ENCODE data around the gene SLC35B3.
"Not testable (repeated sequence)": the region's sequence is repeated elsewhere in the genome, so short reads cannot be mapped to it uniquely, and the experiment has no call there.

Gene SLC35B3

GRCh38 chr6:8439601-8440268 lies 4.4 kb upstream of the SLC35B3 start:
- Histone ChIP-seq H3K4me3 (ENCODE audit: low read length) (no peak overlapping the region), H3K4me1 (ENCODE audit: control insufficient read depth, insufficient read depth, low read length) (no peaks in the 10 kb centered on the region), H3K27ac (ENCODE audit: low read depth, low read length) (no peak overlapping the region), H3K36me3 (ENCODE audit: control insufficient read depth, insufficient read depth, low read length) (no peaks in the 10 kb centered on the region), H3K9ac (ENCODE audit: low read length) (no peak overlapping the region), H3K27me3 (ENCODE audit: control insufficient read depth, insufficient read depth, low read length) (no peaks in the 10 kb centered on the region)

DNA sequence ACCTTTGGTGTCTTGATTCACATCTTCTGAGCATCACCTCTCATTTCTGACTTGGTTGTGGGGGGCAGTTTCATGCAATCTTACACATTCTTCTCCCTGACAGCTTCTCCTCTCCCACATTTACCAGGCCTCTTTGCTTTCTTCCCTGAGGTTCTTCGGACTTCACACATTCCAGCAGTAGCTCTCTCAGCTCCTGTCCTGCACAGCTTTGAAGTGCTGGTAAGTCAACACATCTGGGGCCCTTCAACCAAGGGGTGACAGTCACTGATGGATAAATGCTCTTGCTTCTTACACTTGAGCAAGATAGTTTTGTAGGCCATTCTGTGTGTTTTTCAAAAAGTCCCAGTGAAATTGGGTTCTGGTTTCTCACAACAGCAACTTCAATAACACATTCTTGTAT lies 2.5 kb upstream of the SLC35B3 start:
- peaks cover 3% of the 10 kb centered on the region for H3K4me1 ChIP-seq (ENCODE audit: control insufficient read depth, insufficient read depth, low read length)
- no peak overlapping the region for H3K27ac ChIP-seq (ENCODE audit: low read depth, low read length)
- H3K27me3 ChIP-seq (ENCODE audit: control insufficient read depth, insufficient read depth, low read length): no peaks in the 10 kb centered on the region
- H3K36me3 ChIP-seq (ENCODE audit: control insufficient read depth, insufficient read depth, low read length): no peaks in the 10 kb centered on the region
- no peak overlapping the region for H3K4me3 ChIP-seq (ENCODE audit: low read length)
- H3K9ac ChIP-seq (ENCODE audit: low read length): no peak overlapping the region

DNA sequence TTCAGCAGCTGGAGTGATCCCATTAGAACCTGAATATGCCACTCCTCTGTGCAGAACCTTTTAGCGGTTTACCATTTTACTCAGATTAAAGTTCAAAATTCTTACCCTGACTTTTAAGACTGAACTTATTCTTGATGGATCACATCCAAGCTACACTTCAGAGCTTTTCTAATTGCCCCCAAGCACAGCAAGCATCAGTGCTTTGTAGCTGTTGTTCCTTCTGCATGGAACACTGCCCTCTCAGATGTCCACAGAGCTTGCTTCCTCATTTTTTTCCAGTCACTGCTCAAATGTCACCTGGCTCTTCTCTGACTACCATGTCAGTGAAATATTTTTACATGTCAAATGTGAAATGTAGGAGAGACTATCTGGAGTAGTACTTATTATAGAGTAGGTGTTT lies 1.6 kb upstream of the SLC35B3 start:
- no peak overlapping the region for H3K4me3 ChIP-seq (ENCODE audit: low read length)
- no peak overlapping the region for H3K27ac ChIP-seq (ENCODE audit: low read depth, low read length)
- peaks cover 3% of the 10 kb centered on the region for H3K4me1 ChIP-seq (ENCODE audit: control insufficient read depth, insufficient read depth, low read length)
- H3K27me3 ChIP-seq (ENCODE audit: control insufficient read depth, insufficient read depth, low read length): no peaks in the 10 kb centered on the region
- no peak overlapping the region for H3K9ac ChIP-seq (ENCODE audit: low read length)
- no peaks in the 10 kb centered on the region for H3K36me3 ChIP-seq (ENCODE audit: control insufficient read depth, insufficient read depth, low read length)

- H3K27ac ChIP-seq (ENCODE audit: low read depth, low read length): peak overlapping the region; percentile 81
- H3K9ac ChIP-seq (ENCODE audit: low read length): peak overlapping the region; percentile 83
- no peaks in the 10 kb centered on the region for H3K36me3 ChIP-seq (ENCODE audit: control insufficient read depth, insufficient read depth, low read length)
- H3K27me3 ChIP-seq (ENCODE audit: control insufficient read depth, insufficient read depth, low read length): no peaks in the 10 kb centered on the region
- H3K4me3 ChIP-seq (ENCODE audit: low read length): peak overlapping the region; percentile 90
- peaks cover 3% of the 10 kb centered on the region for H3K4me1 ChIP-seq (ENCODE audit: control insufficient read depth, insufficient read depth, low read length)
These were observed 462 bp upstream of the SLC35B3 start for GRCh38 chr6:8435845-8436168.

- peak overlapping the region; percentile 81 for H3K27ac ChIP-seq (ENCODE audit: low read depth, low read length)
- H3K9ac ChIP-seq (ENCODE audit: low read length): peak overlapping the region; percentile 91
- H3K4me1 ChIP-seq (ENCODE audit: control insufficient read depth, insufficient read depth, low read length): peaks cover 3% of the 10 kb centered on the region
- H3K4me3 ChIP-seq (ENCODE audit: low read length): peak overlapping the region; percentile 90
- H3K36me3 ChIP-seq (ENCODE audit: control insufficient read depth, insufficient read depth, low read length): no peaks in the 10 kb centered on the region
- no peaks in the 10 kb centered on the region for H3K27me3 ChIP-seq (ENCODE audit: control insufficient read depth, insufficient read depth, low read length)
These were observed 635 bp downstream of the SLC35B3 start for GRCh38 chr6:8434727-8435092.

DNA sequence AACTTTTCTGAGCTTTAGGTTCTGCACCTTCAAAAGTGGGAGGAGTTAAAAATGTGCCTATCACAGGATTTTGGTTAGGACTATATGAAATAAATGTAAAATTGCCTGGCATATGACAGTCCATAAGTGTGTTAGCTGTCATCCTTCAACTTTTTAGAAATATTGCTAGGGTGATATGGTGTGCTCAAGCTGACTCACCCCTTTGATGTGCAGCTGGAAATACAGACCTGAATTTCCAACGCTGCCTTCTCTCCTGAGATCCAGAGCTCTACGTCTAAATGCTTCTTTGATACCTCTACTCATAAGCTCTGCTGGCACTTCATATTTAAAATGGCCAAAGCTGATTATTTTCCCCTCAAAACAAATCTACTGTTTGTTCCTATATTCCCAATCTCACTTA lies 2.7 kb downstream of the SLC35B3 start:
- Histone ChIP-seq H3K27me3 (ENCODE audit: control insufficient read depth, insufficient read depth, low read length) (no peaks in the 10 kb centered on the region), H3K36me3 (ENCODE audit: control insufficient read depth, insufficient read depth, low read length) (no peaks in the 10 kb centered on the region), H3K9ac (ENCODE audit: low read length) (no peak overlapping the region), H3K4me3 (ENCODE audit: low read length) (no peak overlapping the region), H3K27ac (ENCODE audit: low read depth, low read length) (no peak overlapping the region), H3K4me1 (ENCODE audit: control insufficient read depth, insufficient read depth, low read length) (peaks cover 3% of the 10 kb centered on the region)

DNA sequence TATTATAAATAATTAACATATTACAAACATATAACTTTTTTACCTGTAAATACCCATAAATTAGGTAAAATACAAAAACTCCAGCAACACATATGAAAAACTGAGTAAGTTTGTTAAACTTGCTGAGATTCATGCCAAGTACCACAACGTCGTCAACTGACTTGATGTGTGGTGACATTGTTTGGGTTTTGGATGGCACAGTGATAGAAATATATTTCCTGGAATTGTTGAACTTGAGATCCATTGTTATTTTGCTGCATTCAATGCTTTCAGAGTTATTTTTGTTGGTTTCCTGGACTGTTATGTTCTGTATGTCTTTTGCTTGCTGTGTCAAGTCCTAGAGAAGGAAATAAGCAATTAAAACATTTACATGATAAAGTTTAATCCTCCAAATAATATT lies 5.5 kb downstream of the SLC35B3 start:
- Histone ChIP-seq H3K9ac (ENCODE audit: low read length) (no peak overlapping the region), H3K27me3 (ENCODE audit: control insufficient read depth, insufficient read depth, low read length) (no peaks in the 10 kb centered on the region), H3K36me3 (ENCODE audit: control insufficient read depth, insufficient read depth, low read length) (no peaks in the 10 kb centered on the region), H3K4me1 (ENCODE audit: control insufficient read depth, insufficient read depth, low read length) (peaks cover 3% of the 10 kb centered on the region), H3K4me3 (ENCODE audit: low read length) (no peak overlapping the region), H3K27ac (ENCODE audit: low read depth, low read length) (no peak overlapping the region)

DNA sequence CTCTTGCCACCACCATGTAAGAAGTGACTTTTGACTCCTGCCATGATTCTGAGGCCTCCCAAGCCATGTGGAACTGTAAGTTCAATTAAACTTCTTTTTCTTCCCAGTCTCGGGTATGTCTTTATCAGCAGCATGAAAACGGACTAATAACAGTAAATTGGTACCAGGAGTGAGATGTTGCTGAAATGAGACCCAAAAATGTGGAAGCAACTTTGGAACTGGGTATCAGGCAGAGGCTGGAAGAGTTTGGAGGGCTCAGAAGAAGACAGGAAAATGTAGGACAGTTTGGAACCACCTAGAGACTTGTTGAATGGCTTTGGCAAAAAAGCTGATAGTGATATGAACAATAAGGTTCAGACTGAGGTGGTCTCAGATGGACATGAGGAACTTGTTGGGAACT lies 8.8 kb downstream of the SLC35B3 start:
- H3K9ac ChIP-seq (ENCODE audit: low read length); H3K4me1 ChIP-seq (ENCODE audit: control insufficient read depth, insufficient read depth, low read length); H3K27me3 ChIP-seq (ENCODE audit: control insufficient read depth, insufficient read depth, low read length); H3K27ac ChIP-seq (ENCODE audit: low read depth, low read length); H3K4me3 ChIP-seq (ENCODE audit: low read length); H3K36me3 ChIP-seq (ENCODE audit: control insufficient read depth, insufficient read depth, low read length): not testable (repeated sequence)

DNA sequence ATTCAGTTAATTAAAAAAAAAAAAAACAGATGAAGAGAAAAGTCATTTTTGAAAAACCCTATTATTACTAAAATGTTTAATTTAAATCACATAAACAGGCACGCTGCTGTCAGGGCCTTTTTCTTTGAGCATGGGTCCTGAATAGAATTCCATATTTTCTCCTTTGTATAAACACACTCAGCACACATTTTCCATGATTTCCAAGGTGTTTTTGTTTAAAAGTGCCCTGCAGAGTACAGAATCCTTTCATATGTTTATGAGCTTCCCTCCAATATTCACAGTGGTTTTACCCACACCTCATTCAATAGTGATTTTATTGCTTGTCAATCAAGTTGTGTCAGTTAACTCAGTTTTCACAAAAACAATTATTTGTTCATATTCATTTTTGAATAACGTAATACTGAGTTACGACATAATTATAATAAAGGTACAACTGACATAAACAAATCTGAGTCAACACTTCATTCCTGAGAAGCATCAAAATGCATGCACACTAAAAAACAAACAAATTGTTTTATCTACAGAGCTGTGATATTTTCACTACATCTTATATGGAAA lies 15.2 kb downstream of the SLC35B3 start:
- peaks cover 17% of the 10 kb centered on the region for H3K36me3 ChIP-seq (ENCODE audit: control insufficient read depth, insufficient read depth, low read length)
- no peaks in the 10 kb centered on the region for H3K27me3 ChIP-seq (ENCODE audit: control insufficient read depth, insufficient read depth, low read length)
- no peak overlapping the region for H3K4me3 ChIP-seq (ENCODE audit: low read length)
- H3K9ac ChIP-seq (ENCODE audit: low read length): no peak overlapping the region
- no peaks in the 10 kb centered on the region for H3K4me1 ChIP-seq (ENCODE audit: control insufficient read depth, insufficient read depth, low read length)
- no peak overlapping the region for H3K27ac ChIP-seq (ENCODE audit: low read depth, low read length)

DNA sequence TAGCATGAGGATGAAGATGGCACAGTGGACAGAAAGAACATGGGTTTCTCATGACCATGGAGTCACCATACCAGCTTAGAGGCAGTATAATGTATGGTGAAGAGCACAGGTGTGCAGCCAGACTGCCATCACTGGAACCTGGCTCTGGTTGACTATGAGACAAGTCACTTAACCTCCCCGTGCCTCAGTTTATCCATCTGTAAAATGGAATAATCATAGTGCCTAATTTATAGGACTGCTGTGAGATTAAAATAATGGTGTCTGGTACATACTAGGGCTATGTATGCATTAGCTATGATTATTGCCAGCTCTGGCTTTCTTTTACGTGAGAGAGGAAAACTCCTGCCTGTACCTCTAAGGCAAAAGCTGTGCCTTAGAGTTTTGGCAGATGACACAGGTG lies 19.4 kb downstream of the SLC35B3 start:
- H3K4me1 ChIP-seq (ENCODE audit: control insufficient read depth, insufficient read depth, low read length): no peaks in the 10 kb centered on the region
- peaks cover 27% of the 10 kb centered on the region for H3K36me3 ChIP-seq (ENCODE audit: control insufficient read depth, insufficient read depth, low read length)
- no peak overlapping the region for H3K4me3 ChIP-seq (ENCODE audit: low read length)
- no peak overlapping the region for H3K27ac ChIP-seq (ENCODE audit: low read depth, low read length)
- no peak overlapping the region for H3K9ac ChIP-seq (ENCODE audit: low read length)
- H3K27me3 ChIP-seq (ENCODE audit: control insufficient read depth, insufficient read depth, low read length): no peaks in the 10 kb centered on the region

GRCh38 chr6:8415280-8415679 lies 20.1 kb downstream of the SLC35B3 start:
- H3K27ac ChIP-seq (ENCODE audit: low read depth, low read length): no peak overlapping the region
- H3K9ac ChIP-seq (ENCODE audit: low read length): no peak overlapping the region
- H3K4me3 ChIP-seq (ENCODE audit: low read length): no peak overlapping the region
- no peaks in the 10 kb centered on the region for H3K4me1 ChIP-seq (ENCODE audit: control insufficient read depth, insufficient read depth, low read length)
- H3K27me3 ChIP-seq (ENCODE audit: control insufficient read depth, insufficient read depth, low read length): no peaks in the 10 kb centered on the region
- peaks cover 29% of the 10 kb centered on the region for H3K36me3 ChIP-seq (ENCODE audit: control insufficient read depth, insufficient read depth, low read length)

GRCh38 chr6:8414844-8415243 lies 20.5 kb downstream of the SLC35B3 start:
- Histone ChIP-seq H3K27me3 (ENCODE audit: control insufficient read depth, insufficient read depth, low read length) (no peaks in the 10 kb centered on the region), H3K4me3 (ENCODE audit: low read length) (no peak overlapping the region), H3K9ac (ENCODE audit: low read length) (no peak overlapping the region), H3K36me3 (ENCODE audit: control insufficient read depth, insufficient read depth, low read length) (peaks cover 29% of the 10 kb centered on the region), H3K27ac (ENCODE audit: low read depth, low read length) (no peak overlapping the region), H3K4me1 (ENCODE audit: control insufficient read depth, insufficient read depth, low read length) (no peaks in the 10 kb centered on the region)

GRCh38 chr6:8405946-8406345 lies 29.4 kb downstream of the SLC35B3 start:
- H3K4me1 ChIP-seq (ENCODE audit: control insufficient read depth, insufficient read depth, low read length); H3K36me3 ChIP-seq (ENCODE audit: control insufficient read depth, insufficient read depth, low read length); H3K9ac ChIP-seq (ENCODE audit: low read length); H3K27ac ChIP-seq (ENCODE audit: low read depth, low read length); H3K27me3 ChIP-seq (ENCODE audit: control insufficient read depth, insufficient read depth, low read length); H3K4me3 ChIP-seq (ENCODE audit: low read length): not testable (repeated sequence)

Data from rectal smooth muscle tissue (tissue), 1 donor.